H9 (cell line): ENCODE measurements around the gene PSMD6. TPM values are rescaled to one million over a fixed set of nuclear protein-coding genes. Genes with fewer than 3 reads are reported as not detected.

Experiments
- DNase-seq: peaks from one replicate; pipeline ENCODE4 v3.0.0-alpha.2; 2017
- H2AFZ ChIP-seq: one replicate; pipeline ENCODE4 v1.6.1; 2013; ENCODE audit warnings: mild to moderate bottlenecking, low read length, control low read depth, moderate library complexity
- H2AK5ac ChIP-seq: 2 replicates; pipeline ENCODE4 v1.6.1; 2013; ENCODE audit warnings: low read length, control low read depth, mixed read lengths; ENCODE audit not compliant: insufficient read length
- H2BK120ac ChIP-seq: one replicate; pipeline ENCODE4 v1.6.1; 2013; ENCODE audit warnings: low read depth, mild to moderate bottlenecking, low read length, control low read depth, inconsistent platforms; ENCODE audit not compliant: poor library complexity, severe bottlenecking
- H2BK12ac ChIP-seq: 2 replicates; pipeline ENCODE4 v1.6.1; 2013; ENCODE audit warnings: low read length, control low read depth, mixed read lengths, low read depth; ENCODE audit not compliant: insufficient read length
- H2BK15ac ChIP-seq: 2 replicates; pipeline ENCODE4 v1.6.1; 2013; ENCODE audit warnings: low read depth, low read length, control low read depth
- H2BK20ac ChIP-seq: one replicate; pipeline ENCODE4 v1.6.1; 2013; ENCODE audit warnings: low read depth, mild to moderate bottlenecking, low read length, control low read depth, inconsistent platforms; ENCODE audit not compliant: poor library complexity, severe bottlenecking
- H2BK5ac ChIP-seq: 2 replicates; pipeline ENCODE4 v1.6.1; 2013; ENCODE audit warnings: low read length, control low read depth, mixed read lengths; ENCODE audit not compliant: insufficient read length
- H3K14ac ChIP-seq: 2 replicates; pipeline ENCODE4 v1.6.1; 2013; ENCODE audit warnings: low read length, control low read depth; ENCODE audit not compliant: insufficient read depth
- H3K18ac ChIP-seq: 2 replicates; pipeline ENCODE4 v1.6.1; 2013; ENCODE audit warnings: low read depth, mild to moderate bottlenecking, mixed read lengths, low read length, control low read depth; ENCODE audit not compliant: insufficient read length
- H3K23ac ChIP-seq: 2 replicates; pipeline ENCODE4 v1.6.1; 2013; ENCODE audit warnings: low read length, control low read depth, mixed read lengths, low read depth; ENCODE audit not compliant: insufficient read length
- H3K23me2 ChIP-seq: 2 replicates; pipeline ENCODE4 v1.6.1; 2013; ENCODE audit warnings: low read depth, mild to moderate bottlenecking, mixed read lengths, low read length, control low read depth; ENCODE audit not compliant: insufficient read length, poor library complexity, severe bottlenecking
- H3K27ac ChIP-seq: 2 replicates; pipeline ENCODE4 v1.5.1; 2013; ENCODE audit warnings: low read length, control low read depth, mixed read lengths, low read depth; ENCODE audit not compliant: insufficient read length
- H3K27me3 ChIP-seq: 2 replicates; pipeline ENCODE4 v1.6.1; 2013; ENCODE audit warnings: low read length, control low read depth, inconsistent platforms; ENCODE audit not compliant: insufficient read depth
- H3K4ac ChIP-seq: 2 replicates; pipeline ENCODE4 v1.6.1; 2013; ENCODE audit warnings: low read depth, mild to moderate bottlenecking, control low read depth, inconsistent platforms, low read length, moderate library complexity
- H3K4me1 ChIP-seq: 2 replicates; pipeline ENCODE4 v1.6.1; 2013; ENCODE audit warnings: low read length, control low read depth, inconsistent platforms; ENCODE audit not compliant: insufficient read depth
- H3K4me2 ChIP-seq: 2 replicates; pipeline ENCODE4 v1.6.1; 2013; ENCODE audit warnings: low read length, control low read depth, mixed read lengths; ENCODE audit not compliant: insufficient read length, insufficient read depth
- H3K56ac ChIP-seq: 2 replicates; pipeline ENCODE4 v1.6.1; 2013; ENCODE audit warnings: low read depth, mild to moderate bottlenecking, mixed read lengths, low read length, control low read depth; ENCODE audit not compliant: insufficient read length
- H3K79me1 ChIP-seq: 2 replicates; pipeline ENCODE4 v1.6.1; 2013; ENCODE audit warnings: low read depth, mild to moderate bottlenecking, moderate library complexity, low read length, control low read depth, inconsistent platforms; ENCODE audit not compliant: insufficient read depth, poor library complexity, severe bottlenecking
- H3K79me2 ChIP-seq: 2 replicates; pipeline ENCODE4 v1.6.1; 2013; ENCODE audit warnings: low read length, control low read depth, inconsistent platforms; ENCODE audit not compliant: insufficient read depth
- H3K9ac ChIP-seq: 2 replicates; pipeline ENCODE4 v1.6.1; 2013; ENCODE audit warnings: low read length, control low read depth, mixed read lengths; ENCODE audit not compliant: insufficient read length; ENCODE audit errors: extremely low read depth
- H3K9me3 ChIP-seq: one replicate; pipeline ENCODE4 v1.6.1; 2013; ENCODE audit warnings: low read depth, low read length, inconsistent platforms; ENCODE audit not compliant: control insufficient read depth
- H3T11ph ChIP-seq: one replicate; pipeline ENCODE4 v1.6.1; 2013; ENCODE audit warnings: mild to moderate bottlenecking, low read length, control low read depth, inconsistent platforms
- H4K20me1 ChIP-seq: one replicate; pipeline ENCODE4 v1.6.1; 2013; ENCODE audit not compliant: control insufficient read depth, insufficient read length, insufficient read depth
- H4K5ac ChIP-seq: 2 replicates; pipeline ENCODE4 v1.6.1; 2013; ENCODE audit warnings: low read depth, mild to moderate bottlenecking, mixed read lengths, low read length, control low read depth; ENCODE audit not compliant: insufficient read length
- H4K8ac ChIP-seq: replicated peaks from 2 replicates; pipeline ENCODE4 v1.6.1; 2013; ENCODE audit warnings: low read length, control low read depth, mixed read lengths, low read depth; ENCODE audit not compliant: insufficient read length
- H4K91ac ChIP-seq: 2 replicates; pipeline ENCODE4 v1.6.1; 2013; ENCODE audit warnings: low read depth, mild to moderate bottlenecking, moderate library complexity, mixed read lengths, low read length, control low read depth; ENCODE audit not compliant: insufficient read length
- H3K27ac Mint-ChIP-seq, 3 experiments: 2 replicates in 2 of 3; 3 replicates in 1 of 3; pipeline ENCODE4 v1.8.0; 2020 to 2021; ENCODE audit warnings: mixed read lengths in 3 of 3, mild to moderate bottlenecking in 1 of 3, moderate library complexity in 1 of 3
- H3K27me3 Mint-ChIP-seq: 2 replicates; pipeline ENCODE4 v1.8.0; 2021; ENCODE audit warnings: low read depth, mild to moderate bottlenecking, moderate library complexity, mixed read lengths
- H3K36me3 Mint-ChIP-seq, 3 experiments: 2 replicates in 2 of 3; 3 replicates in 1 of 3; pipeline ENCODE4 v1.8.0; 2020 to 2021; ENCODE audit warnings: low read depth in 3 of 3, mixed read lengths in 3 of 3; ENCODE audit not compliant: insufficient read depth in 1 of 3
- H3K4me1 Mint-ChIP-seq, 2 experiments: 2 replicates each; pipeline ENCODE4 v1.8.0; 2020; ENCODE audit warnings: mixed read lengths in 2 of 2
- H3K4me3 Mint-ChIP-seq, 2 experiments: 2 replicates in 1 of 2; 3 replicates in 1 of 2; pipeline ENCODE4 v1.8.0; 2020 to 2021; ENCODE audit warnings: mild to moderate bottlenecking in 2 of 2, mixed read lengths in 2 of 2, moderate library complexity in 1 of 2
- H3K9me3 Mint-ChIP-seq, 2 experiments: 2 replicates in 1 of 2; 3 replicates in 1 of 2; pipeline ENCODE4 v1.8.0; 2020; ENCODE audit warnings: mild to moderate bottlenecking in 2 of 2, mixed read lengths in 2 of 2, moderate library complexity in 1 of 2
- WGBS: extraction: QIAGEN DNeasy Blood & Tissue Kit; methylation state at CpG from one replicate; pipeline ENCODE4 v1.1.7; 2013; ENCODE audit warnings: missing lambda C conversion rate, low lambda C conversion rate, mixed read lengths; ENCODE audit not compliant: insufficient read length; ENCODE audit errors: extremely low coverage; 5-methylcytosine and 5-hydroxymethylcytosine counted together
- total RNA-seq: library from RNA; stranded (reverse); gene quantifications from 2 replicates; pipeline ENCODE4 v1.2.1, GENCODE V29; 2021
- TF ChIP-seq, protein P1 (sequence below): fragments of 200-600 bp; sonication (generic); conservative IDR thresholded peaks from 3 replicates; pipeline ENCODE4 v1.8.0; 2021; ENCODE audit warnings: antibody characterized with exemption, mild to moderate bottlenecking

Gene PSMD6
- total RNA-seq, 1 experiment from 2014 or later: 112 TPM

DNA sequence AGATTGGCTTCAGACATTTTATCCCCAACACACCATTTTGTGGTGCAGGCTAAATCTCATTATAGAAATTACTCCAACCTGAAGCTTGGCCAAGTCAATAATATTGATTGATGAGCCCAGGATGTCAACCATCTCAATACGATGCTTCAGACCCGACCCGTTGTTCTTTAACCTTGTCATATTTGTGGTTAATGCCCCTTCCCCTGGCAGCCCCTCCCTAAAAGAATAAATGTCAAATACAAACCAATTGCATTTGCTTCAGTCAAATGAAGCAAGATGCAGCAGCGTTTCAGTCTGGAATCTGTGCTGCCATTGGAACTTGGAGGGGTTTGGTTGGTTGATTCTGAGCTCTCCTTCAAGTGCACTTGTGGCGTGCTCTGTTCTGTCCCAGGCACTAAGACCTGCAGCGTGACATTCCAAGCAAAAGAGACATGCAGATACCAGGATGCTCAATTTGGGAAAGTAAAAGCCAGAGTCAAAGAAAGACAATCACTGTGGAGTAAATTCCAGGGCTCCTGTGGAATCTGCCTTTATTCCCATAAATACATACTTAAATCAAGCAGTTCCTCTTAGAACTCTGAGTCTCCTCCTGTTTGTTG is 23.8 kb upstream of the PSMD6 start:
- Histone ChIP-seq H2BK12ac (no peak overlapping the region), H3K18ac (no peak overlapping the region), H3K79me2 (no peaks in the 10 kb centered on the region), H3K79me1 (no peaks in the 10 kb centered on the region), H2BK15ac (no peak overlapping the region), H2BK20ac (no peak overlapping the region), H3K27ac (no peak overlapping the region), H2AFZ (no peak overlapping the region), H3K9me3 (no peaks in the 10 kb centered on the region), H4K20me1 (no peaks in the 10 kb centered on the region), H3T11ph (no peak overlapping the region), H3K14ac (no peak overlapping the region; the same call in 1 of the 2 replicates), H3K23ac (no peak overlapping the region), H3K56ac (no peak overlapping the region), H3K4ac (no peak overlapping the region), H3K27me3 (no peaks in the 10 kb centered on the region), H2BK5ac (no peak overlapping the region), H4K5ac (no peak overlapping the region), H4K8ac (no peak overlapping the region), H2BK120ac (no peak overlapping the region), H3K23me2 (no peaks in the 10 kb centered on the region), H3K4me1 (peaks cover 14% of the 10 kb centered on the region; the same call in 1 of the 2 replicates), H3K4me2 (no peak overlapping the region), H2AK5ac (no peak overlapping the region), H3K9ac (no peak overlapping the region), H4K91ac (no peak overlapping the region)
- Mint-ChIP-seq H3K27me3 (peaks cover 5% of the 10 kb centered on the region), H3K27ac (no peak overlapping the region), H3K4me3 (no peak overlapping the region), H3K4me1 (peaks cover 48 to 50% of the 10 kb centered on the region in 2 experiments), H3K36me3 (no peaks in the 10 kb centered on the region), H3K9me3 (no peaks in the 10 kb centered on the region; a peak in 1 of 5 replicates)
- TF ChIP-seq, protein P1, sequence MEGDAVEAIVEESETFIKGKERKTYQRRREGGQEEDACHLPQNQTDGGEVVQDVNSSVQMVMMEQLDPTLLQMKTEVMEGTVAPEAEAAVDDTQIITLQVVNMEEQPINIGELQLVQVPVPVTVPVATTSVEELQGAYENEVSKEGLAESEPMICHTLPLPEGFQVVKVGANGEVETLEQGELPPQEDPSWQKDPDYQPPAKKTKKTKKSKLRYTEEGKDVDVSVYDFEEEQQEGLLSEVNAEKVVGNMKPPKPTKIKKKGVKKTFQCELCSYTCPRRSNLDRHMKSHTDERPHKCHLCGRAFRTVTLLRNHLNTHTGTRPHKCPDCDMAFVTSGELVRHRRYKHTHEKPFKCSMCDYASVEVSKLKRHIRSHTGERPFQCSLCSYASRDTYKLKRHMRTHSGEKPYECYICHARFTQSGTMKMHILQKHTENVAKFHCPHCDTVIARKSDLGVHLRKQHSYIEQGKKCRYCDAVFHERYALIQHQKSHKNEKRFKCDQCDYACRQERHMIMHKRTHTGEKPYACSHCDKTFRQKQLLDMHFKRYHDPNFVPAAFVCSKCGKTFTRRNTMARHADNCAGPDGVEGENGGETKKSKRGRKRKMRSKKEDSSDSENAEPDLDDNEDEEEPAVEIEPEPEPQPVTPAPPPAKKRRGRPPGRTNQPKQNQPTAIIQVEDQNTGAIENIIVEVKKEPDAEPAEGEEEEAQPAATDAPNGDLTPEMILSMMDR: no peak
- WGBS: no CpG with 5 or more reads among the region's 6 CpGs
- DNase-seq: no peak
